GM18519 (cell line): ENCODE data around the gene REG4.
"Not testable (repeated sequence)": the region's sequence is repeated elsewhere in the genome, so short reads cannot be mapped to it uniquely, and the experiment has no call there.

Source experiments
- ATAC-seq: cut with Tn5 transposase; IDR thresholded peaks from one replicate; pipeline ENCODE4 v1.9.1; 2021; ENCODE audit warnings: mild to moderate bottlenecking, moderate library complexity; ENCODE audit not compliant: unreplicated experiment, low FRiP score

REG4 gene

DNA sequence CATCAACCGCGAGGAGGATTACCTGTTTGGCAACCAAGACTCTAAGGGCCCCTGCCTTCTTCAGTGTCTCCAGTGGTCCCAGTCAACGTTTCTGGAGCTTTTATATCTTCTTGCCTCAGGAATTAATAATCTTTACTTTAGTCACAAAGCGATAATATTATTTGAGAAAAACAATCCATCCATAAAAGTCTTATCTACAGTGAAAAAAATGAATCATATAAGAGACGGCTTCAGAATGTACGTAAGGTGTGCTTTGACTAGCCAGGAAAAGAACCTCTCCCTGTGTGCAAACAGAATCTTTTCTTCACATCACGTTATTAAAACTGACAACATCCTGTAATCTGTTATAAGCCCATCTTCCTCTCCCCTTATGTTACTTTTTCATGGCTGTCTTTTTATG, at the start of gene REG4:
TSS of gene REG4 (minus strand) at position 74 of the 400 bp plus-strand sequence. CDS start 2,691 bp downstream, outside the sequence.
- no peak for ATAC-seq

- no peak for ATAC-seq
These were observed 48.4 kb upstream of the REG4 start for GRCh38 chr1:119859647-119860046.

DNA sequence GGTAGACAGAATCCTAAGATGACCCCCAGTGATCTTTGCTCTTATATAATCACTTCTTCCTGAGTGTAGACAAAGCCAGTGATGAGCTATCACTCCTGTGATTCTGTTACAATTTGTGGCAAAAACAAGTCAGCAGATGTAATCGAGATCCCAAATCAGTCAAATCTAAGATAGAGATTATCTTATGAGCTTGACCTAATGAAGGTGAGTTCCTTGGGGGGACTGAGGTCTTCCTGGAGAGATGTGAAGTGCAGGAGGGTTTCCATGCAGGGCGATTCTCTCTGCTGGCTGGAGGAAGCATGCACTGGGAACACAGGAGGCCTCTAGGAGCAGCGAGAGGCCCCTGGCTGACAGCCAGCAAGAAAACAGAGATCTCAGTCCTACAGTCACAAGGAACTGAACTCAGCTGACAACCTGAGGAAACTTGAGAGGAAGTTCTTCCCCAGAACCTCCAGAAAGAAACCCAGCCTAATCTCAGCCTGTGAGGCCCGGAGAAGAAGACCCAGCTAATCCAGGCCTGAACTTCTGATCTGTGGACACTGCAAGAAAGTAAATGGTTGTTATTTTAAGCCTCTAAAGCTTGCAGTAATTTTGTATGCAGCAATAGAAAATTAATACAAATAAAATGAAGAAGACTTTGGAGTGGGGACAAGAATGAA, 47.4 kb upstream of the REG4 start:
- ATAC-seq, result not testable (repeated sequence)

- no peak for ATAC-seq
These were observed 46.9 kb upstream of the REG4 start for GRCh38 chr1:119858126-119858525.

DNA sequence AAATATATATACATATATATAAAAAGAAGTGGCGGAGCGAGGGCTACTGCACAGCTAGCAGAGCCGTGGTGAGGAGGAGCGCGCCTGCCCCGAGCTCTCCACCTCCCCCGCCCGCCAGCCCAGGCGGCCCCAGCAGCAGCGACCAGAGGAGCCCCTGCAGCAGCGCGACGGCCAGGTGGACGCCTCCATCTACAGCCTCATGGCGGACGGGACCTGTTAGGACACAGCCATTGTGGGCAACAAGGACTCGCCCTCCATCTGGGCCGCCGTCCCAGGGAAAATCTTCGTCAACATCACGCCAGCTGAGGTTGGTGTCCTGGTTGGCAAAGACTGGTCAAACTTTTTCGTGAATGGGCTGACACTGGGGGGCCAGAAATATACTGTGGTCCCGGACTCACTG, 41.9 kb upstream of the REG4 start:
- no peak for ATAC-seq

DNA sequence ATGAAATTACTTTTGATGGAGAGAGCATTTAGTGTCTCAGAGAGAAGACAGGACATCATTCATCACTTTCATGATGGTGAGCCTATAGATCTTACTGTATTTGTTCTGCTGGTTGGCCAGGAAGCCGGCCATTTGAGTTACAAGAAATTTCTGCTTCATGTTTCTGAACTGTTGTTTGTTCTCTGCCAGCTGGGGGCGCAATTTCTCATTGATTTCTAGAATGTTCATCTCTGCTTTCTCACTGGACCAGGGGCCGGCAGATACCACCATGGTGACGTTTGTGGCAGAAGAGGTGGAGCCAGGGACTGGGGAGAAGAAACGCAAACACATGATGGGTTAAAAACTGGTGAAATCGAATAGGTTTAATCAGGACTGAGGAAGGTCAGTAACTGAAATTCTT, 32.9 kb upstream of the REG4 start:
- ATAC-seq, result not testable (repeated sequence)

DNA sequence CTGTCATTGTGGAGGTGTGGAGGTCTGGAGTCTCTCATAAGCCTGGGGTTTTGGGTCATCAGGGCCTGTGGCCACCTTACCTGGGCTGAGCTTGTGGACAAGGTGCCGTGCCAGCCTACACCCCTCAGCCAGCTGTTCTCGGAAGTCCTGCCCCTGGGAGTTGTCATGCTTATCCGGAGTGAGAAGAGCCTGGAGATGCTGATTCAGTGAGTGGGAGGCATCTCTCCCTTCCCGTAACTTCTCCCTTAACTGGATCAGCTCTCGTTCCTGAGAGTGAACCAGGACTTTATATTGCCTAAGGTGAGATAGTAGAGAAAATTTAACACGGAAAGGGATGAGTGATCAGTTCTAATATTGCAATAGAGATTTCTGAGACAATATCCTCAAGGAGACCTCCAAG, 30.0 kb upstream of the REG4 start:
- no peak for ATAC-seq

DNA sequence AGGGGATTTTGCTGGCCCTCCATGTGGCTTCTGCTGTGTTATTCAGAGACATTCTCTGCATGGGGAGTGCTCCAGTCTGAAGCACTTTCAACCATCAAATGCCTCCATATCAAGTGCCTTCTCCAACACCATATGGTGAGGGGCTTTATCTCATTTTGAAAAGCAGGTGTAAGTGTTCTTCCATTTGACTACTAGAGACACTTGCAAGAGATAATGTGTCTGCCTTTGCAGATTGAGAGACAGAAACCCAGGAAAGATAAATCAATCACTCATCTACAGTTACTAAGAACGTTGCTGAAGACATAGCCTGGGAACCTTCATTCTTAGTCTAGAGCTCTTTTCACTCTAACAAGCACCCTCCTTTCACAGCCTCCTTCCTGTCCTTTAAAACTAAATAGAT, 29.5 kb upstream of the REG4 start:
- ATAC-seq, result no peak

DNA sequence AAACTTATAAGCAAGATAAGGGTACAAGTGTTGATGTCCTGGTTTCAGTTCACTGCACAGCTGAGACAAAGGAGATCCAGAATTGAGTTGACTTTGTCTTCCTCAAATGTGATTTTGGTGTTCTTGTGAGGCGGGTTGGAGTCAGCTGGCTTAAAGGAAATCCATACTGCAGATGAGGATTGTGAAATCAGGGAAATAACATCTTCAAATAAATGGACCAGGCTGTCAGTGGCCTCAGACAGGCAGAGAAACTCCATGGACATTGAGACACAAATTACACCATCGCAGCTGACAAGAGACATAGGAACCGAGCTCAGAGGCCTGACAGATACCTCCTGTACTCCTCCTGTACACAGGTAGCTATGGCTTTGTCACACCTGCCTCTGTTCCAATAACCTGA, 27.0 kb upstream of the REG4 start:
- ATAC-seq, result no peak

DNA sequence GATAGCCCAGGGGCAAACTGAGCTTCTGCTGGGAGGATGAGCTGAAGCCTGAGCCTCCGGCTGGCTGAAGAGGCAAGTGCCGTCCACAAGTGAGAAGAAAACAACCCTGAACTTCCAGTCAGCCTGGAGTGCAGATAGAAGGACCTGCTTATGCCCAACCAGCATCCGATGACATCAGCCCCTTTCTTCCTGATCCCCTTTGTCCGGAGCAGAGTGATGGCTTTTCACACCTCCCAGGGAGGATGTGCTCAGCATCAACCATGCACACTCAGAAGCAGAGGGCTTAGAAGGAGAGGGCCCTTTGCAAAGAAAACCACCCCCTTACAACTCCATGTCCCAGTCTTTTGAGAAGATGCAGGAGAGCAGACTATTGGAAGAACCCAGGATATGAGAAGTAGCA, 23.7 kb upstream of the REG4 start:
- no peak for ATAC-seq

DNA sequence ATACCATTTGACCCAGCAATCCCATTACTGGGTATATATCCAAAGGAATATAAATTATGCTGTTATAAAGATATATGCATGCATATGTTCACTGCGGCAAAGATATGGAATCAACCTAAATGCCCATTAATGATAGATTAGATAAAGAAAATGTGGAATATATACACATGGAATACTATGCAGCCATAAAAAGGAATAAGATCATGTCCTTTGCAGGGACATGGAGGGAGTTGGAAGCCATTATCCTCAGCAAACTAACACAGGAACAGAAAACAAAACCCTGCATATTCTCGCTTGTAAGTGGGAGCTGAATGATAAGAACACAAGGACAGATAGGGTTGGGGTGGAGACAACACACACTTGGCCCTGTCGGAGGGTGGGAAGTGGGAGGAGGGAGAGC, 19.8 kb upstream of the REG4 start:
- no peak for ATAC-seq

- no peak for ATAC-seq
These were observed 18.4 kb upstream of the REG4 start for GRCh38 chr1:119829625-119830024.

DNA sequence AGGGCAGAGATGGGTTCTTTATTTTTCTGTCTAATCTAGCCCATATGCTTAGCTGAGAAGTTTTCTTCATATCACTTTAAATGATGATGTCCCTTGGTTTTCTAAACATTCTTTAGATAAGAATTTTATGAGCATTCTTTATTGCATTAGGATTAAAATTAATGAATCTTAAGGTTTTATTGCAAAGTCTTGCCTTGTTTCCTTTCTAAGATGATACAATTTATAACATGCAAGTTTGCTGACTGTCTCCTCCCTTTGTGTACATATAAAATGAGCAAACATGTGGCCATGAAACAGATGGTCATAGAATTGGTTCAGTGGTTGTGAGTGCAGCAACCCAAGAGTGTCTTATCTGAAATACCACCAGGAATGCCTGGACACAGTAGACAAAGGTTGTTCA, 17.7 kb upstream of the REG4 start:
- ATAC-seq, result not testable (repeated sequence)

DNA sequence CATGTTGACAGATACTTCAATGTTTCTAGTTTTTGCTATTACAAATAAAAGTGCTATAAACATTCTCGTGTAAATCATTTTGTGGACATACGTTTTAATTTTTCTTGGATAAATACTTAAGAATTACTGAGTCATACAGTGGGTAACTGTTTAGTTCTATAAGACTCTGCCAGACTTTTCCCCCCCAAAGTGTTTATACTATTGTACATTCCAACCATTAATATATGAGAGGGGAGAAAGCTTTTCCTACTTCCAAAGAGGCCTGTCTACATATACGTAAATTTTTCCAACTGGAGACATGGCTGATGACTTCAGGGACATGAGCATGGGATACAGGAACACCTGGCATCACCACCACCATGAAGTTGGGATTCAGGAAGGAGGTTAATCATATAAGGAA, 17.0 kb upstream of the REG4 start:
- ATAC-seq, result no peak

DNA sequence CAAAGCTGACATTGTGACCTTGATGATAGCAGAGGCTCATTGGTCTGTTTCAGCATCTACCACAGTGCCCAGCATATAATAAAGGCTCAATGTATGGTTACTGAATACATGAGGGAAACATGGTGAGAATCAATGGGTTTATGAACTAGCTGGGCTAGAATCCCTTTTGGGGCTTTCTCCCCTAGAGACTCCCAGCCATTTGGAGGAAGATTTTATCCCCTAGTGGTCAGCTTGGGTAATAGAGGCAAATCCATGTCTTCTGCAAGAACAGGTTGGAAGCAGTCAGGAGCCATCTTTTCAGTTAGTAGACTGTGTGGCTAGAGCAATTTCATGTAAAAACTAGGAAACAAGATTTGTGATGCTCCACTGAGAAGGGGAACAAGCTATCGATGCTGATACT, 15.8 kb upstream of the REG4 start:
- no peak for ATAC-seq

- no peak for ATAC-seq
These were observed 11.1 kb upstream of the REG4 start for GRCh38 chr1:119822406-119822805.

- ATAC-seq, result no peak
These were observed 6.9 kb upstream of the REG4 start for GRCh38 chr1:119818181-119818580.

GRCh38 chr1:119816407-119816806, 5.1 kb upstream of the REG4 start:
- ATAC-seq, result no peak

DNA sequence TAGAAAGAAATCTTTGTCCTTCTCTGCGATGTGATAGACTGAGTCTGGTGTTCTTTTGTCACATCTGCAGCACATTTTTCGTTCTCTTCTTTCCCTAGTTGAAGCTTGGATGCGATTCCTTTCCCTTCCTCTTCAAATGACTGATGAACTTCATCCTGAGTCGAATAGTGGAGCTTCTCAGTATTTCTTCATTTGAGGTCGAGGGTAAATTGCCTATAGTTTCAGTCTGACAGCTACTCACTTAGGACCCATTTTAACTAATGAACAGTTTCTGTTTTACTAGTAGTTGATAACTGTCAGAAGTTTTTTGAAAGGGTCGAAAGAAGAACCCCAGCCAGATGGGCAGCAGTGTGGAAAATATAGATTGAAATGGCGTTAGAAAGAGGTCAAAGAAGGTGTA, 4.7 kb upstream of the REG4 start:
- no peak for ATAC-seq

GRCh38 chr1:119815361-119815760, 4.1 kb upstream of the REG4 start:
- no peak for ATAC-seq

- no peak for ATAC-seq
These were observed 3.0 kb upstream of the REG4 start for GRCh38 chr1:119814288-119814687.

DNA sequence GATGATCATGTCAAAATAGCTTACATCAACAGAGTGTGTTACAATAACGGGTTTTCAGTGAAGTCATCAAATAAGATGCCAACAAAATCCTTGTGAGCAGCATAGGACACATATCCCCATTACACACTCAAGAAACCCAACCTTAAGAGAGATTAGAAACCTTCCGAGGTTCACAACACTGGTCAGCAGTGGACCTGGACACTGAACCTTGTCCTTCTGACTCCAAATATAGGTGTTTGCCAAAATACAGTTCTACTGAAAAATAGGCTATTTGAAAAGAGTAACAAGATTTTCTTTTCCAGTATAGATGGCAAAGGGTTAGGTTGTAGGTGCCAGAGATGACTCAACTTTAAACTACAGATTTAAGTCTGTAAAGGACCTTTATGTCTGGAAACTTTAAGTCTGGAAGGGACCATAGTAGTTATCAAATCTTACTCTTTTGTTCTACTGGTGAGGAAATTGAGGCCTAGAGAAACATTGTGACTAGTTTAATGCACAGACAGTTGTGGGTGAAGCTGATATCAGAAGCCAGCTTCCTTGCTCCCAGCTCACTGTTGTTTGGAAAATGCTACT, 811 bp upstream of the REG4 start:
- ATAC-seq, result no peak
